ENCODE results near the gene MRPL36. TPM values are rescaled to one million over a fixed set of nuclear protein-coding genes. Genes with fewer than 3 reads are reported as not detected.
A peak's percentile ranks its signal among the peaks of the same experiment; 100 is the strongest.

MRPL36 gene
- total RNA-seq, 1 experiment from 2014 or later = 96.3 TPM

GRCh38 chr5:1751864-1752822, 47.5 kb downstream of the MRPL36 start:
- peak in 1 of 2 experiments; percentile 47 for DNase-seq (ENCODE audit: low read depth in 1 of 2, low spot score in 2 of 2)
- H3K27me3 ChIP-seq (replicated peaks) = peaks cover 6% of the 10 kb centered on the region
- no peak overlapping the region for H3K27ac ChIP-seq
- H3K36me3 ChIP-seq = no peaks in the 10 kb centered on the region
- H3K4me1 ChIP-seq (replicated peaks) = no peaks in the 10 kb centered on the region
- H3K9me3 ChIP-seq (replicated peaks) = no peaks in the 10 kb centered on the region
- no peak overlapping the region for H3K4me3 ChIP-seq

- Histone ChIP-seq H3K27me3 (replicated peaks) (peaks cover 6% of the 10 kb centered on the region), H3K36me3 (no peaks in the 10 kb centered on the region), H3K27ac (no peak overlapping the region), H3K4me1 (replicated peaks) (no peaks in the 10 kb centered on the region), H3K4me3 (no peak overlapping the region), H3K9me3 (replicated peaks) (no peaks in the 10 kb centered on the region)
- peak in 1 of 2 experiments; percentile 46 for DNase-seq (ENCODE audit: low read depth in 1 of 2, low spot score in 2 of 2)
Observed at GRCh38 chr5:1751026-1751863, 48.4 kb downstream of the MRPL36 start.

- Histone ChIP-seq H3K27ac (no peak overlapping the region), H3K27me3 (replicated peaks) (peaks cover 6% of the 10 kb centered on the region), H3K4me3 (no peak overlapping the region), H3K9me3 (replicated peaks) (no peaks in the 10 kb centered on the region), H3K36me3 (no peaks in the 10 kb centered on the region), H3K4me1 (replicated peaks) (no peaks in the 10 kb centered on the region)
- DNase-seq (ENCODE audit: low read depth in 1 of 2, low spot score in 2 of 2) = peak in 1 of 2 experiments; percentile 37
Observed at GRCh38 chr5:1750469-1750868, 49.2 kb downstream of the MRPL36 start.

GRCh38 chr5:1749346-1750124, 50.1 kb downstream of the MRPL36 start:
- no peaks in the 10 kb centered on the region for H3K9me3 ChIP-seq (replicated peaks)
- H3K4me1 ChIP-seq (replicated peaks) = no peaks in the 10 kb centered on the region
- no peaks in the 10 kb centered on the region for H3K36me3 ChIP-seq
- no peak overlapping the region for H3K4me3 ChIP-seq
- no peak overlapping the region for H3K27ac ChIP-seq
- peaks cover 6% of the 10 kb centered on the region; the same call in 1 of the 2 replicates for H3K27me3 ChIP-seq (replicated peaks)
- DNase-seq (ENCODE audit: low read depth in 1 of 2, low spot score in 2 of 2) = peak in 1 of 2 experiments; percentile 26

GRCh38 chr5:1748845-1749244, 50.8 kb downstream of the MRPL36 start:
- peak in 1 of 2 experiments; percentile 41 for DNase-seq (ENCODE audit: low read depth in 1 of 2, low spot score in 2 of 2)
- no peaks in the 10 kb centered on the region for H3K4me1 ChIP-seq (replicated peaks)
- no peaks in the 10 kb centered on the region for H3K36me3 ChIP-seq
- H3K27me3 ChIP-seq (replicated peaks) = peaks cover 10% of the 10 kb centered on the region; the same call in 1 of the 2 replicates
- H3K4me3 ChIP-seq = no peak overlapping the region
- H3K9me3 ChIP-seq (replicated peaks) = no peaks in the 10 kb centered on the region
- H3K27ac ChIP-seq = no peak overlapping the region

Other genes with a start within 250 kb of the MRPL36 start
- 131 and 134 TPM in 2 replicates for gene NDUFS6, start 1.6 kb upstream of the MRPL36 start, total RNA-seq (2014; rRNA removed; shearing (Covaris generic))
- not detected in 2 replicates for gene IRX4, start 83.1 kb upstream of the MRPL36 start, total RNA-seq (2014; rRNA removed; shearing (Covaris generic))

All from SJSA1 (cell line).